IMR-90 (cell line): Measurements from ENCODE around the gene ARHGEF7. TPM values are rescaled to one million over a fixed set of nuclear protein-coding genes. Genes with fewer than 3 reads are reported as not detected.
A peak's percentile ranks its signal among the peaks of the same experiment; 100 is the strongest.

ENCODE experiments used
- ATAC-seq: fragments of 200-7000 bp; cut with Tn5 transposase; 2 replicates; pipeline ENCODE4 v1.9.1; 2020; ENCODE audit warnings: low read depth, mild to moderate bottlenecking, moderate library complexity
- BruUV-seq: library from RNA; stranded (reverse); fragments of 400-500 nt; replicated peaks from 2 replicates; lab custom pipeline; 2021; lab: Mats Ljungman, UMichigan
- CTCF ChIA-PET: fragments of 300-600 bp; formaldehyde crosslinking; extraction: SDS; loops from one replicate; lab custom pipeline; 2021; ENCODE audit warnings: antibody characterized with exemption; lab: Yijun Ruan, JAX
- POLR2A ChIA-PET: fragments of 300-600 bp; sonication (Branson Sonifier 250); formaldehyde crosslinking; loops from one replicate; lab custom pipeline; 2022; ENCODE audit warnings: antibody characterized with exemption; ENCODE audit not compliant: unreplicated experiment; lab: Charles Lee
- DNase-seq: peaks from one replicate; pipeline ENCODE4 v3.0.0; 2013
- H2AFZ ChIP-seq: replicated peaks from 2 replicates; pipeline ENCODE3; 2013; ENCODE audit warnings: low read length, mild to moderate bottlenecking; ENCODE audit not compliant: poor library complexity
- H2AK5ac ChIP-seq: 2 replicates; pipeline ENCODE4 v1.6.1; 2013; ENCODE audit warnings: low read depth, low read length, inconsistent platforms
- H2AK9ac ChIP-seq: replicated peaks from 2 replicates; pipeline ENCODE3; 2013; ENCODE audit warnings: mild to moderate bottlenecking, low read depth, low read length, moderate library complexity; ENCODE audit not compliant: poor library complexity
- H2BK120ac ChIP-seq: 2 replicates; pipeline ENCODE4 v1.6.1; 2013; ENCODE audit warnings: low read depth, low read length, inconsistent platforms
- H2BK15ac ChIP-seq: 3 replicates; pipeline ENCODE4 v1.6.1; 2013; ENCODE audit warnings: low read depth, low read length, inconsistent platforms
- H2BK20ac ChIP-seq: 2 replicates; pipeline ENCODE4 v1.6.1; 2013; ENCODE audit warnings: low read depth, mild to moderate bottlenecking, inconsistent platforms, low read length, moderate library complexity
- H2BK5ac ChIP-seq: 2 replicates; pipeline ENCODE4 v1.6.1; 2013; ENCODE audit warnings: mild to moderate bottlenecking, low read depth, low read length, inconsistent platforms; ENCODE audit not compliant: poor library complexity, severe bottlenecking
- H3K14ac ChIP-seq: replicated peaks from 2 replicates; pipeline ENCODE4 v1.6.1; 2013; ENCODE audit warnings: low read depth, low read length, inconsistent platforms
- H3K18ac ChIP-seq: 2 replicates; pipeline ENCODE4 v1.6.1; 2013; ENCODE audit warnings: low read depth, low read length, control low read depth
- H3K23ac ChIP-seq: 2 replicates; pipeline ENCODE4 v1.6.1; 2013; ENCODE audit warnings: low read depth, low read length, inconsistent platforms
- H3K27ac ChIP-seq: 2 replicates; pipeline ENCODE4 v1.5.1; 2013; ENCODE audit warnings: mild to moderate bottlenecking, control low read depth, low read length; ENCODE audit not compliant: insufficient read depth
- H3K27me3 ChIP-seq: 2 replicates; pipeline ENCODE4 v1.6.1; 2013; ENCODE audit warnings: low read length; ENCODE audit not compliant: control insufficient read depth, insufficient read depth
- H3K36me3 ChIP-seq: 2 replicates; pipeline ENCODE4 v1.6.1; 2013; ENCODE audit warnings: low read length, mixed read lengths; ENCODE audit not compliant: control insufficient read depth, insufficient read depth
- H3K4ac ChIP-seq: 2 replicates; pipeline ENCODE4 v1.6.1; 2013; ENCODE audit warnings: low read depth, low read length, inconsistent platforms
- H3K4me1 ChIP-seq: 2 replicates; pipeline ENCODE4 v1.6.1; 2013; ENCODE audit warnings: low read length, mixed read lengths; ENCODE audit not compliant: control insufficient read depth, insufficient read depth
- H3K4me2 ChIP-seq: 2 replicates; pipeline ENCODE4 v1.6.1; 2013; ENCODE audit warnings: low read depth, mild to moderate bottlenecking, control low read depth, low read length, moderate library complexity
- H3K4me3 ChIP-seq: 2 replicates; pipeline ENCODE4 v1.5.1; 2013; ENCODE audit warnings: low read depth, mild to moderate bottlenecking, control low read depth, low read length, moderate library complexity; ENCODE audit not compliant: insufficient read depth
- H3K56ac ChIP-seq: 2 replicates; pipeline ENCODE4 v1.6.1; 2013; ENCODE audit warnings: low read length, inconsistent platforms; ENCODE audit not compliant: insufficient read depth; ENCODE audit errors: extremely low read depth
- H3K79me1 ChIP-seq, 2 experiments: 2 replicates each; pipeline ENCODE4 v1.6.1; 2013; ENCODE audit warnings: low read length in 2 of 2, inconsistent platforms in 1 of 2, low read depth in 1 of 2
- H3K9ac ChIP-seq: 2 replicates; pipeline ENCODE4 v1.6.1; 2013; ENCODE audit warnings: low read depth, low read length, control low read depth
- H3K9me1 ChIP-seq: 2 replicates; pipeline ENCODE4 v1.6.1; 2013; ENCODE audit warnings: low read length, inconsistent platforms; ENCODE audit not compliant: insufficient read depth
- H3K9me3 ChIP-seq: 2 replicates; pipeline ENCODE4 v1.6.1; 2013; ENCODE audit warnings: low read length; ENCODE audit not compliant: control insufficient read depth, insufficient read depth
- H4K20me1 ChIP-seq: 2 replicates; pipeline ENCODE4 v1.6.1; 2013; ENCODE audit warnings: low read length, inconsistent platforms; ENCODE audit not compliant: insufficient read depth
- H4K5ac ChIP-seq: 2 replicates; pipeline ENCODE4 v1.6.1; 2013; ENCODE audit warnings: mild to moderate bottlenecking, low read depth, low read length, control low read depth
- H4K8ac ChIP-seq, 2 experiments: 2 replicates each; pipeline ENCODE4 v1.6.1; 2013; ENCODE audit warnings: low read depth in 2 of 2, low read length in 2 of 2, control low read depth in 1 of 2, inconsistent platforms in 1 of 2
- H4K91ac ChIP-seq: 2 replicates; pipeline ENCODE4 v1.6.1; 2013; ENCODE audit warnings: low read depth, low read length, inconsistent platforms; ENCODE audit not compliant: insufficient read depth
- BHLHE40 ChIP-seq: fragments of 150-350 bp; IDR thresholded peaks from 2 replicates; pipeline ENCODE4 v1.6.1; 2016; ENCODE audit warnings: mild to moderate bottlenecking, low read depth, low read length
- CEBPB ChIP-seq: IDR thresholded peaks from 2 replicates; pipeline ENCODE4 v1.6.1; 2012; ENCODE audit warnings: low read depth, low read length, improper control_type of control experiment
- CHD1 ChIP-seq: IDR thresholded peaks from 2 replicates; pipeline ENCODE4 v1.6.1; 2012; ENCODE audit warnings: low read depth, low read length, improper control_type of control experiment
- CTCF ChIP-seq: conservative IDR thresholded peaks from 2 replicates; pipeline ENCODE4 v1.5.1; 2012; ENCODE audit warnings: mild to moderate bottlenecking, low read depth, low read length, improper control_type of control experiment
- ELK1 ChIP-seq: fragments of 150-350 bp; IDR thresholded peaks from 2 replicates; pipeline ENCODE4 v1.6.1; 2016; ENCODE audit warnings: low read depth, mild to moderate bottlenecking, low read length, moderate library complexity, borderline replicate concordance
- FOS ChIP-seq: fragments of 150-350 bp; IDR thresholded peaks from 2 replicates; pipeline ENCODE4 v1.6.1; 2016; ENCODE audit warnings: low read depth, low read length
- MAFK ChIP-seq: IDR thresholded peaks from 2 replicates; pipeline ENCODE4 v1.6.1; 2012; ENCODE audit warnings: low read depth, low read length, improper control_type of control experiment
- MAZ ChIP-seq: IDR thresholded peaks from 2 replicates; pipeline ENCODE4 v1.6.1; 2012; ENCODE audit warnings: low read depth, mild to moderate bottlenecking, low read length, improper control_type of control experiment, moderate library complexity, borderline replicate concordance
- MXI1 ChIP-seq: IDR thresholded peaks from 2 replicates; pipeline ENCODE4 v1.6.1; 2012; ENCODE audit warnings: low read depth, mild to moderate bottlenecking, low read length, moderate library complexity, borderline replicate concordance
- NFE2L2 ChIP-seq: fragments of 150-350 bp; IDR thresholded peaks from 2 replicates; pipeline ENCODE4 v1.6.1; 2016; ENCODE audit warnings: low read depth, mild to moderate bottlenecking, low read length
- POLR2A ChIP-seq: IDR thresholded peaks from 2 replicates; pipeline ENCODE4 v1.6.1; 2012; ENCODE audit warnings: mild to moderate bottlenecking, low read depth, low read length
- RAD21 ChIP-seq: IDR thresholded peaks from 2 replicates; pipeline ENCODE4 v1.6.1; 2012; ENCODE audit warnings: low read length, improper control_type of control experiment
- RCOR1 ChIP-seq: IDR thresholded peaks from 2 replicates; pipeline ENCODE4 v1.6.1; 2012; ENCODE audit warnings: mild to moderate bottlenecking, low read length, improper control_type of control experiment; ENCODE audit not compliant: insufficient replicate concordance
- RFX5 ChIP-seq: IDR thresholded peaks from 2 replicates; pipeline ENCODE4 v1.8.0; 2012; ENCODE audit warnings: low read depth, mild to moderate bottlenecking, low read length, moderate library complexity
- SMC3 ChIP-seq: fragments of 150-350 bp; IDR thresholded peaks from 2 replicates; pipeline ENCODE4 v1.6.1; 2016; ENCODE audit warnings: low read depth, mild to moderate bottlenecking, antibody characterized with exemption, low read length, moderate library complexity
- USF2 ChIP-seq: fragments of 150-350 bp; IDR thresholded peaks from 2 replicates; pipeline ENCODE4 v1.6.1; 2017; ENCODE audit warnings: mild to moderate bottlenecking, antibody characterized with exemption, low read length, low read depth
- WGBS, 2 experiments: methylation state at CpG; one replicate each; pipeline versions ENCODE4 v1.1.5 to v1.1.7; 2013; ENCODE audit warnings: missing lambda C conversion rate in 2 of 2; ENCODE audit not compliant: insufficient read length in 1 of 2; ENCODE audit errors: extremely low coverage in 2 of 2; 5-methylcytosine and 5-hydroxymethylcytosine counted together
- dilution Hi-C: fragments of 300-500 bp; cut with HindIII; formaldehyde crosslinking; loops from one replicate; pipeline ENCODE4 v1.14.3; 2018; ENCODE audit warnings: low sequenced_read_pairs; ENCODE audit not compliant: unreplicated experiment
- in situ Hi-C: fragments of 300-500 bp; cut with MboI; formaldehyde crosslinking; loops from 3 replicates; pipeline ENCODE4 v1.14.3; 2019; ENCODE audit warnings: low sequenced_read_pairs, inconsistent platforms, mixed read lengths
- intact Hi-C: fragments of 100-400 bp; cut with micrococcal nuclease; formaldehyde crosslinking; loops from 2 replicates; pipeline ENCODE4 v1.10.0; 2022
- polyA plus RNA-seq, 3 experiments: library from polyadenylated mRNA; depleted of rRNA; stranded (reverse); fragments of >200 nt; gene quantifications; 2 replicates each; pipeline ENCODE4 v1.2.3, GENCODE V29; 2012; ENCODE audit warnings: low replicate concordance in 1 of 3
- total RNA-seq: library from RNA; depleted of rRNA; stranded (reverse); fragments of >200 nt; gene quantifications from 2 replicates; pipeline ENCODE4 v1.2.3, GENCODE V29; 2012

ARHGEF7 gene
- total and polyA plus RNA-seq, 2 of the 4 experiments (the other 2 are of a cell fraction), result 32.9 to 59.0 TPM

- Histone ChIP-seq H3K36me3 (no peaks in the 10 kb centered on the region), H2BK120ac (no peak overlapping the region), H3K9me1 (peaks cover 2% of the 10 kb centered on the region; the same call in 1 of the 2 replicates), H3K27me3 (peaks cover 3% of the 10 kb centered on the region; the same call in 1 of the 2 replicates), H3K14ac (no peak overlapping the region), H2AFZ (peak overlapping the region; percentile 43), H2AK9ac (no peak overlapping the region), H2BK15ac (no peak overlapping the region), H4K5ac (no peak overlapping the region), H4K20me1 (no peaks in the 10 kb centered on the region), H2BK20ac (no peak overlapping the region), H2AK5ac (no peak overlapping the region), H3K4me3 (no peak overlapping the region), H3K9me3 (no peaks in the 10 kb centered on the region), H3K4me2 (no peak overlapping the region), H3K56ac (no peak overlapping the region), H3K27ac (no peak overlapping the region), H3K23ac (no peak overlapping the region), H4K91ac (no peak overlapping the region), H3K9ac (no peak overlapping the region), H4K8ac (no peak overlapping the region), H3K79me1 (no peaks in the 10 kb centered on the region), H2BK5ac (no peak overlapping the region), H3K4me1 (no peaks in the 10 kb centered on the region), H3K4ac (no peak overlapping the region), H3K18ac (no peak overlapping the region)
- 40% methylated on average over 2 of the region's 14 CpGs; no CpG with 5 or more reads in 1 of the 2 experiments for WGBS, 2 experiments
- ATAC-seq, result no peak
- no peak for TF ChIP-seq USF2
- TF ChIP-seq MAZ, result no peak
- no peak for TF ChIP-seq SMC3
- no peak for TF ChIP-seq CEBPB
- TF ChIP-seq RFX5, result no peak
- TF ChIP-seq CTCF, result no peak
- TF ChIP-seq MXI1, result no peak
- no peak for TF ChIP-seq FOS
- TF ChIP-seq POLR2A, result no peak
- TF ChIP-seq MAFK, result no peak
- TF ChIP-seq ELK1, result no peak
- TF ChIP-seq BHLHE40, result no peak
- TF ChIP-seq RCOR1, result no peak
- TF ChIP-seq RAD21, result no peak
- TF ChIP-seq CHD1, result no peak
- no peak for TF ChIP-seq NFE2L2
- dilution Hi-C loops, result no loop called here
- ChIA-PET POLR2A (no interaction called here), CTCF (interaction anchor here (0.6 kb wide), 1 partner anchor 461 kb away, joined by 3 read pairs; no protein-coding TSS in a partner anchor)
- intact Hi-C loops, result no loop called here
- DNase-seq, result no peak
- BruUV-seq, result no TSS peak
- in situ Hi-C loops, result no loop called here
Observed at GRCh38 chr13:111323549-111323948, 208.4 kb downstream of the ARHGEF7 start.
